SK-N-SH treated with all-trans-retinoic acid at 6 μM for 48 hours (cell line): ENCODE data around the gene TM9SF2.

Experiments used
- ATAC-seq: fragments of 200-7000 bp; cut with Tn5 transposase; 3 replicates; pipeline ENCODE4 v1.9.1; 2020; ENCODE audit warnings: mild to moderate bottlenecking, moderate library complexity
- ARNTL ChIP-seq: fragments of 450-650 bp; formaldehyde crosslinking; IDR thresholded peaks from 2 replicates; pipeline ENCODE4 v1.5.0; 2020; ENCODE audit warnings: low read depth, mild to moderate bottlenecking, moderate library complexity, borderline replicate concordance
- BACH2 ChIP-seq: fragments of 250-450 bp; sonication (Bioruptor Pico); IDR thresholded peaks from 2 replicates; pipeline ENCODE4 v1.9.0; 2021; ENCODE audit warnings: mild to moderate bottlenecking, borderline replicate concordance
- CREB5 ChIP-seq: fragments of 250-450 bp; sonication (Bioruptor Pico); IDR thresholded peaks from 2 replicates; pipeline ENCODE4 v1.5.1; 2020; ENCODE audit warnings: low read depth, mild to moderate bottlenecking, moderate library complexity
- CSRNP3 ChIP-seq: fragments of 250-450 bp; sonication (Bioruptor Pico); IDR thresholded peaks from 2 replicates; pipeline ENCODE4 v1.5.1; 2021; ENCODE audit warnings: mild to moderate bottlenecking, moderate library complexity
- GLIS3 ChIP-seq: fragments of 250-450 bp; sonication (Bioruptor Pico); IDR thresholded peaks from 2 replicates; pipeline ENCODE4 v1.5.0; 2020; ENCODE audit warnings: mild to moderate bottlenecking, moderate library complexity
- ISL1 ChIP-seq: fragments of 250-450 bp; sonication (Bioruptor Pico); IDR thresholded peaks from 2 replicates; pipeline ENCODE4 v2.1.2; 2022; ENCODE audit warnings: mild to moderate bottlenecking, moderate library complexity
- OSR1 ChIP-seq: fragments of 250-450 bp; sonication (Bioruptor Pico); IDR thresholded peaks from 2 replicates; pipeline ENCODE4 v1.8.0; 2022; ENCODE audit warnings: moderate library complexity, mild to moderate bottlenecking, inconsistent platforms
- PATZ1 ChIP-seq: fragments of 250-450 bp; sonication (Bioruptor Pico); IDR thresholded peaks from 2 replicates; pipeline ENCODE4 v1.8.0; 2020; ENCODE audit warnings: mild to moderate bottlenecking, moderate library complexity, borderline replicate concordance
- POU6F1 ChIP-seq: fragments of 250-450 bp; sonication (Bioruptor Pico); IDR thresholded peaks from 2 replicates; pipeline ENCODE4 v1.8.0; 2021; ENCODE audit warnings: low read depth, mild to moderate bottlenecking, moderate library complexity, borderline replicate concordance
- PPARA ChIP-seq: fragments of 250-450 bp; sonication (Bioruptor Pico); IDR thresholded peaks from 2 replicates; pipeline ENCODE4 v1.5.0; 2020; ENCODE audit warnings: mild to moderate bottlenecking, borderline replicate concordance
- RARB ChIP-seq: fragments of 250-450 bp; sonication (Bioruptor Pico); IDR thresholded peaks from 2 replicates; pipeline ENCODE4 v1.8.0; 2021; ENCODE audit warnings: mild to moderate bottlenecking, moderate library complexity
- SNAI2 ChIP-seq: fragments of 250-450 bp; sonication (Bioruptor Pico); IDR thresholded peaks from 2 replicates; pipeline ENCODE4 v1.5.0; 2020; ENCODE audit warnings: mild to moderate bottlenecking, moderate library complexity
- TCF4 ChIP-seq: fragments of 250-450 bp; sonication (Bioruptor Pico); IDR thresholded peaks from 2 replicates; pipeline ENCODE4 v1.8.0; 2021; ENCODE audit warnings: mild to moderate bottlenecking, moderate library complexity, borderline replicate concordance
- TOX ChIP-seq: fragments of 250-450 bp; sonication (Bioruptor Pico); IDR thresholded peaks from 2 replicates; pipeline ENCODE4 v1.8.0; 2021; ENCODE audit warnings: mild to moderate bottlenecking, moderate library complexity, borderline replicate concordance
- ZC3H10 ChIP-seq: fragments of 250-450 bp; sonication (Bioruptor Pico); IDR thresholded peaks from 2 replicates; pipeline ENCODE4 v1.5.1; 2021; ENCODE audit warnings: mild to moderate bottlenecking, moderate library complexity
- ZFP3 ChIP-seq: fragments of 250-450 bp; sonication (Bioruptor Pico); IDR thresholded peaks from 2 replicates; pipeline ENCODE4 v1.5.0; 2020; ENCODE audit warnings: mild to moderate bottlenecking, moderate library complexity
- ZFP30 ChIP-seq: fragments of 450-650 bp; formaldehyde crosslinking; IDR thresholded peaks from 2 replicates; pipeline ENCODE4 v1.5.0; 2022; ENCODE audit warnings: mild to moderate bottlenecking, moderate library complexity
- ZNF565 ChIP-seq: fragments of 450-650 bp; formaldehyde crosslinking; conservative IDR thresholded peaks from 2 replicates; pipeline ENCODE4 v1.5.0; 2020; ENCODE audit warnings: low read depth, mild to moderate bottlenecking, moderate library complexity

TM9SF2 gene

GRCh38 chr13:99572921-99573320, 71.6 kb downstream of the TM9SF2 start:
- TF ChIP-seq SNAI2 (CRISPR knock-in tag), result no peak
- no peak for TF ChIP-seq PPARA
- no peak for TF ChIP-seq CREB5 (CRISPR knock-in tag)
- TF ChIP-seq ZNF565 (CRISPR knock-in tag), result no peak
- no peak for TF ChIP-seq ARNTL (CRISPR knock-in tag)
- no peak for TF ChIP-seq ISL1 (CRISPR knock-in tag)
- no peak for TF ChIP-seq POU6F1
- ATAC-seq, result no peak

- TF ChIP-seq PPARA, result no peak
- TF ChIP-seq ZFP3, result no peak
- no peak for TF ChIP-seq ZFP30 (CRISPR knock-in tag)
- TF ChIP-seq BACH2 (CRISPR knock-in tag), result no peak
- no peak for TF ChIP-seq OSR1 (CRISPR knock-in tag)
- no peak for TF ChIP-seq TOX (CRISPR knock-in tag)
- TF ChIP-seq CSRNP3, result no peak
- no peak for TF ChIP-seq PATZ1 (CRISPR knock-in tag)
- TF ChIP-seq GLIS3 (CRISPR knock-in tag), result no peak
- TF ChIP-seq TCF4 (CRISPR knock-in tag), result no peak
- no peak for TF ChIP-seq RARB (CRISPR knock-in tag)
- no peak for TF ChIP-seq ISL1 (CRISPR knock-in tag)
- no peak for TF ChIP-seq CREB5 (CRISPR knock-in tag)
- no peak for ATAC-seq
These were observed 74.3 kb downstream of the TM9SF2 start for GRCh38 chr13:99575376-99576120.

- TF ChIP-seq ARNTL (CRISPR knock-in tag) (no peak), ZC3H10 (CRISPR knock-in tag) (no peak)
- ATAC-seq, result peak; percentile 89
These were observed 77.0 kb downstream of the TM9SF2 start for GRCh38 chr13:99577934-99578917.
